GM19452 (cell line): Measurements from ENCODE around the gene MSANTD1.

Experiments used
- ATAC-seq: cut with Tn5 transposase; IDR thresholded peaks from one replicate; pipeline ENCODE4 v1.9.1; 2021; ENCODE audit not compliant: unreplicated experiment

MSANTD1 gene

DNA sequence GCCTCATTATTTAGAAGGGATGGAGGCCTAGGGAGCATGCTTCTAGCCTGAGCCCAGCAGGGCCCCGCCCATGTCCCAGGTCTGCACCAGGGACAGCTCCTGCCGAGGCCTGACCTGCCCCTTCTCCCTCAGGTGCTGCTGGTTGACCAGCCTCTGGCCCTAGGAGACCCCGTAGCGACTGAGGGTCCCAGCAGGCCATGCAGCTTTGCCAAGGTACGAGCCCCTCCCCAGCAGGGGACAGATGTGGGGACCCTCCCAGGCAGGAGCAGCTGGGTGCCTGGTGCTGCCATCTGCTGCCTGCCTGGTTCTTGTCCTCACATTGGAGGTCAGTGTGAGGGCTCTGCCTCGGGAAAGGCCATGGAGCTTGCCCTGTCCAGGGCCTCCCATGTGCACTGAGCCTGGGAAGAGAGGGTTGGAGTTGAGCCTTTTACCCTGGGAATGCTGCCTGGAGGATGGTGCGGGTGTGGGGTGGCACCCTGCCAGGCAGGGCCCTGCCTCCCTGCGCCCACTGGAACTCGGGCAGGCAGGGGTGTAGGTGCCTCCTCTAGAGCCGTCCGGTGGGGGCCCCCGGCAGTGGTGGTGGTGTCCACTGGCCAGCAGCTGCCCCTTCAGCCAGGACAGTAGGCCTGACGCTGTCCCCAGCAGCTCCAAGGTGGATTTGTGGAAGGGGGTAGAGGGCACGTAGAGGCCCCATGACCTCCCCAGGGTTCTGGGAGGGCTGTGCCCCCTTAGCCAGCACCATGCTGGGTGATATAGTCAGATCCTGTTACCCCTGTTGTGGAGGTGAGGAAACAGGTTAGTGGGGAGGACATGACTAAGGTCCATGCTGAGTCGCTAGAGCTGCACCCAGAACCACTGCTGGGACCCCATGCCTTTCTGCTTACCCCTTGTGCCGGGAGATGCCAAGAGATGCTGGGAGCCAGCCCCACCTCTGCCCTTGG, 2.2 kb upstream of the MSANTD1 start:
- ATAC-seq = no peak

- no peak for ATAC-seq
Measured at GRCh38 chr4:3247399-3248177, 1.4 kb upstream of the MSANTD1 start.

GRCh38 chr4:3248178-3248480, 830 bp upstream of the MSANTD1 start:
- no peak for ATAC-seq

- no peak for ATAC-seq
Measured at GRCh38 chr4:3249711-3250437, 915 bp downstream of the MSANTD1 start.

GRCh38 chr4:3250438-3250955, 1.5 kb downstream of the MSANTD1 start:
- no peak for ATAC-seq

DNA sequence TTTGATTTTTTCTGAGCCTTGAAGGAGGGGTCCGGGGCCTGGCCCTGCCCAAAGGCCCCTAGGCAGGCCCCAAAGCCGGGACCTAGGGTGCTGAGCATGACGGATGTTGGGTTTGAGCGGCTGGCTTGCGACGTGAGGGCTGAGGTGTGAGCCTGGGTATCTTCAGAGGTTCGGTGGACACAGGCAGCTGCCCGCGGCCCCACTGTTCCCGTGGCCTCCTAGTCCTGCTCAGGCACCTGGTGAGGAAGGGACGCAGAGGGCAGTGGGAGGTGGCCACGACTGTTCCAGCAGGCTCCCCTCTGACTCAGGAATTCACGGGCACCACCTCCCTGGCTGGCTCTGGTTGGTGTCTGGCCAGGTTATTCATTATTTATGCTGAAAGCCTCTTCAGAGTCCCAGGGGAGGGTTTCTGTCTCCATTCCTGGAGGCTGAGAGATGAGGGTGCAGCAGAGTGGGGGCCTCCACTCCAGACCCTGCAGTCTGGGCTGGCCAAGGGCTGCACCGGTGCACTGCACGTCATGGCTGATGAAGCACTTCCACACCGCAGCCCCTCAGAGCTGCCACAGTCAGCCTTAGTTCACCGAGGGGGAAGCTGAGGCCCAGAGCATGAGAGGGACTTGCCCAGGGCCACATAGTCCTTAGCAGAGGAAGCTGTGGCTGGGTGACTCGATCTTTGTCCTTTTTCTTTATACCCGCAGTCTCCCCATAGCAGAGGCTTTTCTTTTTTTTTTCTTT, 2.2 kb downstream of the MSANTD1 start:
- no peak for ATAC-seq

- no peak for ATAC-seq
Measured at GRCh38 chr4:3251691-3252479, 2.9 kb downstream of the MSANTD1 start.

DNA sequence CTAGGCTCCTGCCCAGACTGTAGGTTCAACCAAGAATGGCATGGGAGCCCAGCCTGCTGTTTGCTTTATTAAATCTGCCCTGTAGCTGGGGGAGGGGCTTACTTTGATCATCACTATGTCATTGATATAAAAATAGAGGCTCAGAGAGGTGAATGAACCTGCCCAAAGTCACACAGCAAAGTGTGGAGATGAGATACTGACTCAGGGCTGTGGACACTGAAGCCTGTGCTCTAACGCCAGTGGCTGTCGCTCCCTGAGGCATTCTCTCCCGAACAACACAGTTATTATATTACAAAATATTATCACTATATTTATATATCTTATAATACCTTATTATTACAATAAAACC, 3.5 kb downstream of the MSANTD1 start:
- no peak for ATAC-seq

DNA sequence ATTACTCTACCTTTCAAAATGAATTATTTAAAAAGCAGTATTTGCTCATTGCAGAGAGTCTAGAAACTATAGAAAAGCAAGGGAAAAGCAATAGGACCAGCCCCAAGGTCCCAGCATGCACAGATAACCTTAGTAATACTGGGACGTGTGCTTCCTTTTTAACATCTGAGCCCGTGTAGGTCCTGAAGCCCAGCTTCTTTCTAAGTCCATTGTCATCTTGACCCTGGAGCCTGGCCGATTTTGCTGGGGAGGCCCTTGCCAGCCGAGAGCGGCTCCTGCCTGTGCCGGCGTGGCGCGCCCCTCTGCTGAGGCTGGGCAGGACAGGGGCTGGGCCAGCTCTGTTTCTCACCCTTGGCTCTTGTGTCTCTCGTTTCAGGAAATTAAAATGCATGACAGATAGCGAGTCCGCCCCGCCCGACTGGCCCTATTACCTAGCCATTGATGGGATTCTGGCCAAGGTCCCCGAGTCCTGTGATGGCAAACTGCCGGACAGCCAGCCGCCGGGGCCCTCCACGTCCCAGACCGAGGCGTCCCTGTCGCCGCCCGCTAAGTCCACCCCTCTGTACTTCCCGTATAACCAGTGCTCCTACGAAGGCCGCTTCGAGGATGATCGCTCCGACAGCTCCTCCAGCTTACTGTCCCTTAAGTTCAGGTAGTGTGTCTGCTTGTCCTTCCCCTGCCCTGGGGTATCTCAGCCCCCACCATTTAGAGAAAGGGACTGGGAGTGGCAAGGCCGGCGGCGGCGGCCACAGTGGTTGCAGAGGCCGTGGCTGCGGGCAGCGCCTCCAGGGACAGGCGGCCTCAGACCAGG, 4.1 kb downstream of the MSANTD1 start:
- ATAC-seq = no peak

DNA sequence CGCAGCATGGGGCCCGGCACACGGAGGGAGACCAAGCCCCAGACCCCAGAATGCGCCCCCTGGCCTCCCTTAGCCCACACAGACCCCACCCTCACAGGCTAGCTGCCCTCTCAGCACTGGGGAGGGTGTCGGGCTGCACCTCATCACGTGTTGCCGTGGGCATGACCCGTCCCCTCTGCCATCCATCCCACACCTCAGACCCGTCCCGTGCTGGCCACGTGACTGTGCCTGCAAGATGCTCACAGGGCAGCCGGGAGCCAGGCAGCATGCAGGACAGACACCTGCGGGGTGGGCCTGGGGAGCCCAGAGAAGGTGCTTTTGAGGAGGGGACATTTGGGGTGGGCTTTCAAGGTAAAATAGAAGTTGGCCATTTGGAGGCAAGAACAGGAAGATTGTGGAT, 4.8 kb downstream of the MSANTD1 start:
- no peak for ATAC-seq

GRCh38 chr4:3254302-3255131, 5.6 kb downstream of the MSANTD1 start:
- ATAC-seq = no peak

DNA sequence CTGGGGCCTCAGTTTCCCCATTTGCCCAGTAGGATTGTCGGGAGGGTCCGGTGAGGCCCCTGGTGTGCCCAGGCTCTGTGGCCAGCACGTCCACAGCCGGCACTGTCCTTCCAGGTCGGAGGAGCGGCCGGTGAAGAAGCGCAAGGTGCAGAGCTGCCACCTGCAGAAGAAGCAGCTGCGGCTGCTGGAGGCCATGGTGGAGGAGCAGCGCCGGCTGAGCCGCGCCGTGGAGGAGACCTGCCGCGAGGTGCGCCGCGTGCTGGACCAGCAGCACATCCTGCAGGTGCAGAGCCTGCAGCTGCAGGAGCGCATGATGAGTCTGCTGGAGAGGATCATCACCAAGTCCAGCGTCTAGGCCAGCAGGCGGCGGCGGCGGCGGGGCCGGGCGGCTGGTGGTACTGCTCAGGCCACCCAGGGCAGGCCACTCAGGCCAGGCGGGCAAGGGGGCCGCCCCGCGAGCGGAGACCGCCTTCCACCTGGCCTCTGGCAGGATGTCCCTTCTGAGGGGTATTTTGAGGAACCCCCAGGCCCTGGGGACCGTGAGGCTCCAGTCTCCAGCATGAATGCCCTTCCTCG, 6.7 kb downstream of the MSANTD1 start:
- ATAC-seq = no peak

DNA sequence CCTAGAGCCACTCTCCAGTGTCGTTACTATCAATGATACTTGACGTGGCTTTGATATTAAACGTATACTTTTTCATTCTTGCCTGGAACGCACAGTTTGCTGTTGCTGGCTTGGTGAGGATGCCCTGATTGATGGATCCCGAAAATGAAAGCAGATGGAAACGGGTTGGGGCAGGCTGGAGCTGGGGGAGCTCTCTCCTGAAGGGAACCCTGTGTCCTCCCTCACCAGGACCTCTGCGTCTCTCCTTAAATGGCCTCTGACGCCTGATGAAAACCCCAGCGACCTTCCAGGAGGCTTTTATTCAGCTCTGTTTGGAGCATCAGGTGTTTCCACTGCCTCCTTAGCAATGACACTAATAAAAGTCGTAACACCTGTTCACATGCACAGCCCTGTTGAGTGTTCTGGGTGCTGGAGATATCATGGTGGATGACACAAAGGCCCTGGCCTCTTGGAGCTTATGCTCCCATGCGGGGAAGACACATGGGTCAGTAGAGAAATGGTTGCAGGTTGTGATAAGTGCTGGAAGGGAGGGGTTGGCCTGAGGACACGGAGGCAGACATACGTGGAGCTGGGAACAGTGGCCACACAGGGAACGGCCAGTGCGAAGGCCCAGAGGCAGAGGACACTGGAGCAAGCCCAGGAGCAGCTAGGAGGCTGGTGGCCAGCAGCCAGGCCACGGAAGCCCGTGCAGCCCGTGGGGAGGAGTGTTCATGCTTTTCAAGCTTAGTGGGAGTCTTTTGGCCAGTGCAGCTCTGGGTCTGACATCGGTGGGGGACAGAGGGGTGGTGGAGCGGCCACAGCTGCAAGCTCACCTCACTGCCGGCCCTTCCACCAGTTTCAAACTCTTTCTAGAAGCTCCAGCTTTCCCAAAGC, 7.5 kb downstream of the MSANTD1 start:
- no peak for ATAC-seq

DNA sequence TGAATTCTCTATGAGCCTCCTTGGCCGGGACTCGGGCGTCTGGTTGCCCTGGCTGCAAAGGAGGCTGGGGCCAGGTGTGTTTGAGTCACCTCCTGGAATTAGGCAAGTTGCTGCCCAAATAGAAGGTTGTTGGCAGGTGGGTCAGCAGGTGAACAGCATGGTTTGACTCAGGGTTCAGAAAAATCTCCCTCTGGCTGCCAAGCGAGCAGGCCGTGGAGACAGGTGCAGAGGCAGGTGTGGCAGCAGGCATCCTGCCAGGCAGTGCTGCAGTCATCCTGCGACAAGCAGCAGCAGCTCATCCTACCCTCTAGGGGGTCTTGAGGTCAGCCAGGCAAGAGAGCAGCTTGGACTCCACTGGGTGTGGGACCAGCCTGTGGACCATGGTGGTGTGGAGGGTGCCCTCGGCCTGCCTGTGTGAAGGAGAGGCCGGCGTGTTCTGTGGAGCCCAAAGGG, 8.2 kb downstream of the MSANTD1 start:
- no peak for ATAC-seq

GRCh38 chr4:3257556-3258482, 8.9 kb downstream of the MSANTD1 start:
- no peak for ATAC-seq
